ENCODE measurements around the gene TMEM116.

DNA sequence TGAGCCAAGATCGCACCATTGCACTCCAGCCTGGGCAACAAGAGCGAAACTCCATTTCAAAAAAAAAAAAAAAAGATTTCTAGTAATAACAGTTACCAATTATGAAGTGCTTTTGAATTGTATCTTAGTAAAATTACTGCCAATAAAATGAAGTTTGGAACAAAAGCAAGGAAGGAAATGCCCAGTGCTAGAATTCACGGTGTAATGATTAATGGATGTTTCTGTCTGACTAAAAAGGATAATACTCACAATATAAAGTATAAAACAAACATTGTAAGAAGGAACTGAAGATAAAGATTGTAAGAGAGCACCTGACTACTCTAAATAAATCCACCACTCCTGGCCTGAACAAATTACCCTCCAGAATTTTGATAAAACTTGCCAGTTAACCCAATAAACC, 4.0 kb downstream of the TMEM116 start:
- TF ChIP-seq EZH2 (IDR thresholded peaks at IDR 0.05) (no peak), POLR2AphosphoS5 (IDR thresholded peaks at IDR 0.05; ENCODE audit: borderline replicate concordance, low read depth, low read length) (no peak)

Data from SK-N-MC (cell line).